Glutamatergic neuron (in vitro differentiated cells): ENCODE data around the gene PLCG2. TPM values are rescaled to one million over a fixed set of nuclear protein-coding genes. Genes with fewer than 3 reads are reported as not detected.

Source experiments
- DNase-seq: peaks from one replicate; pipeline ENCODE4 v3.0.0; 2022
- H3K27ac Mint-ChIP-seq: one replicate; pipeline ENCODE4 v1.8.0; 2020; ENCODE audit warnings: mild to moderate bottlenecking, mixed read lengths, inconsistent platforms; ENCODE audit not compliant: unreplicated experiment
- H3K27me3 Mint-ChIP-seq: one replicate; pipeline ENCODE4 v1.8.0; 2020; ENCODE audit warnings: mild to moderate bottlenecking, moderate library complexity, mixed read lengths, inconsistent platforms; ENCODE audit not compliant: unreplicated experiment
- H3K36me3 Mint-ChIP-seq: one replicate; pipeline ENCODE4 v1.8.0; 2020; ENCODE audit warnings: mild to moderate bottlenecking, mixed read lengths, inconsistent platforms; ENCODE audit not compliant: unreplicated experiment
- H3K4me1 Mint-ChIP-seq: one replicate; pipeline ENCODE4 v1.8.0; 2020; ENCODE audit warnings: mild to moderate bottlenecking, low read depth, mixed read lengths, inconsistent platforms; ENCODE audit not compliant: unreplicated experiment
- H3K4me3 Mint-ChIP-seq: one replicate; pipeline ENCODE4 v1.8.0; 2020; ENCODE audit warnings: mild to moderate bottlenecking, mixed read lengths, inconsistent platforms; ENCODE audit not compliant: unreplicated experiment
- H3K9me3 Mint-ChIP-seq: one replicate; pipeline ENCODE4 v1.8.0; 2020; ENCODE audit warnings: mild to moderate bottlenecking, moderate library complexity, mixed read lengths, inconsistent platforms; ENCODE audit not compliant: unreplicated experiment
- CTCF ChIP-seq: fragments of 200-600 bp; sonication (generic); IDR thresholded peaks from one replicate; pipeline ENCODE4 v1.5.0; 2021; ENCODE audit not compliant: partially characterized antibody, unreplicated experiment
- total RNA-seq: library from RNA; stranded (reverse); fragmentation: NEBNext Ultra II Directional; extraction: Animal tissue kit (Norgen Biotek cat#: 25700); gene quantifications from one replicate; pipeline ENCODE4 v1.2.1, GENCODE V29; 2021; ENCODE audit not compliant: unreplicated experiment

The PLCG2 gene
- total RNA-seq, 1 donor from 2014 or later: 0.49 TPM

DNA sequence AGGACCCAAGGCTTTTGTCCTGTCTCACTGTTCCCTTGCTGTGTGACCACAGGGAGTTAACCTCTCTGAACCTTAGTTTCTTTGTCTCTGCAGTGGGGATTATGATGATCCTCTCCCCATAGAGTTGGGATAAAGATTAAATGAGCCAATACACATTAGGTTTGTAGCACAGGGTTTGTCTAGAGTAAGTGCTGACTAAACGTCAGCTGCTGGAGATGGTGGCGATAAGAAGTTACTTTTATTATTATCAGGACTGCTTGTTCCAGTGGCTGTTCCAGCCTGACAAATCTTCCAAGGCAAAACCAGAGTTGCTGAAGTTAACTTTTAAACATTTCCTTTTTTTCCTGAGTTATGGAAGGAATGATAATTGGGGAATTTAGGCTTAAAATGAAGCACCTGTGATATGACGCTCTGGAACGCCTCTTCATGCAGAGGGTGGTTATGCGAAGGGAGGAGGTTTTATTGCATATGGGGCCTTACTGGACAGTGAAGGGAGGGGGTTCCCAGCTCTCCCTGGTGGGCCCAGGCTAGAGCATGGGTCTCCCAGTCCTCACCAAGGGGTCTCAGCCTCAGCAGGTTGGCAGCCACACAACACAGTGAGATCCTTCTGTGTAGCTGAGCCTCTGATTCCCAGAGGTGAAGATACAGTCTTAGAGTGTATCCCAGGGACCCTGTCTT lies 35.8 kb downstream of the PLCG2 start:
- no peak for DNase-seq
- Mint-ChIP-seq H3K27ac (no peak overlapping the region), H3K27me3 (no peaks in the 10 kb centered on the region), H3K9me3 (peaks cover 2% of the 10 kb centered on the region), H3K4me1 (no peaks in the 10 kb centered on the region), H3K4me3 (no peak overlapping the region), H3K36me3 (no peaks in the 10 kb centered on the region)
- TF ChIP-seq CTCF: no peak

GRCh38 chr16:81815429-81815766 lies 36.3 kb downstream of the PLCG2 start:
- no peak for TF ChIP-seq CTCF

GRCh38 chr16:81816351-81816750 lies 37.3 kb downstream of the PLCG2 start:
- no peak for DNase-seq
- H3K4me3 Mint-ChIP-seq: no peak overlapping the region
- no peak for TF ChIP-seq CTCF
- no peaks in the 10 kb centered on the region for H3K4me1 Mint-ChIP-seq
- H3K27me3 Mint-ChIP-seq: peaks cover 1% of the 10 kb centered on the region
- H3K36me3 Mint-ChIP-seq: no peaks in the 10 kb centered on the region
- H3K27ac Mint-ChIP-seq: no peak overlapping the region
- H3K9me3 Mint-ChIP-seq: peaks cover 2% of the 10 kb centered on the region

More at GRCh38 chr16:81815429-81815766, 36.3 kb downstream of the PLCG2 start:
- DNase-seq: no peak
- no peak overlapping the region for H3K27ac Mint-ChIP-seq
- H3K9me3 Mint-ChIP-seq: peaks cover 2% of the 10 kb centered on the region
- peaks cover 1% of the 10 kb centered on the region for H3K27me3 Mint-ChIP-seq
- no peaks in the 10 kb centered on the region for H3K36me3 Mint-ChIP-seq
- no peak overlapping the region for H3K4me3 Mint-ChIP-seq
- H3K4me1 Mint-ChIP-seq: no peaks in the 10 kb centered on the region

DNA sequence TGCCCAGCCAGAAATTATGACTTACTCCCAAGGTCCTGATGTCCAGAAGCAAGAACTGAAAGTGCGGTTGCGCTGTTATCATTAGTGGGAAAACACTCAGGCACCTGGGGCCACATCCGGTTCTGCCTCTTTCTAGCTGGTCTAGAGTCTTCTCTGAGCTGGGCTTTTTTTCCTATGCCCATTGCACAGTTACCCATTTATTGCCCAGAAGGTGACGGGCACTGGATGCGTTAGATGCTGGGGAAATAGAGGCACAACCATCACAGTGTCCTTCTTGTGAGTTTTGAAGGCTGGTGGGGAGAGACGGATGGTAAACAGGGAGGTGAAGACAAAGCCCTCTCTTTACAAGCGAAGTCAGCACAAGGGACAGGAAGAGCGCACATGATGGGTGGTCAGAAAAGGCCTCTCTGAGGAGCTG lies 37.7 kb downstream of the PLCG2 start:
- no peak overlapping the region for H3K4me3 Mint-ChIP-seq
- no peaks in the 10 kb centered on the region for H3K36me3 Mint-ChIP-seq
- DNase-seq: no peak
- peaks cover 2% of the 10 kb centered on the region for H3K9me3 Mint-ChIP-seq
- H3K4me1 Mint-ChIP-seq: no peaks in the 10 kb centered on the region
- H3K27me3 Mint-ChIP-seq: peaks cover 1% of the 10 kb centered on the region
- no peak for TF ChIP-seq CTCF
- no peak overlapping the region for H3K27ac Mint-ChIP-seq

- TF ChIP-seq CTCF: no peak
- no peak for DNase-seq
- no peak overlapping the region for H3K4me3 Mint-ChIP-seq
These were observed 38.2 kb downstream of the PLCG2 start for GRCh38 chr16:81817296-81817695.

More at GRCh38 chr16:81817296-81817695, 38.2 kb downstream of the PLCG2 start:
- H3K9me3 Mint-ChIP-seq: peaks cover under 1% of the 10 kb centered on the region
- peaks cover 1% of the 10 kb centered on the region for H3K27me3 Mint-ChIP-seq
- H3K36me3 Mint-ChIP-seq: no peaks in the 10 kb centered on the region
- no peaks in the 10 kb centered on the region for H3K4me1 Mint-ChIP-seq
- no peak overlapping the region for H3K27ac Mint-ChIP-seq
